ENCODE results near the gene LRRC42. TPM values are rescaled to one million over a fixed set of nuclear protein-coding genes. Genes with fewer than 3 reads are reported as not detected.

LRRC42 gene
- total RNA-seq, 1 donor from 2014 or later = 50.1 TPM

DNA sequence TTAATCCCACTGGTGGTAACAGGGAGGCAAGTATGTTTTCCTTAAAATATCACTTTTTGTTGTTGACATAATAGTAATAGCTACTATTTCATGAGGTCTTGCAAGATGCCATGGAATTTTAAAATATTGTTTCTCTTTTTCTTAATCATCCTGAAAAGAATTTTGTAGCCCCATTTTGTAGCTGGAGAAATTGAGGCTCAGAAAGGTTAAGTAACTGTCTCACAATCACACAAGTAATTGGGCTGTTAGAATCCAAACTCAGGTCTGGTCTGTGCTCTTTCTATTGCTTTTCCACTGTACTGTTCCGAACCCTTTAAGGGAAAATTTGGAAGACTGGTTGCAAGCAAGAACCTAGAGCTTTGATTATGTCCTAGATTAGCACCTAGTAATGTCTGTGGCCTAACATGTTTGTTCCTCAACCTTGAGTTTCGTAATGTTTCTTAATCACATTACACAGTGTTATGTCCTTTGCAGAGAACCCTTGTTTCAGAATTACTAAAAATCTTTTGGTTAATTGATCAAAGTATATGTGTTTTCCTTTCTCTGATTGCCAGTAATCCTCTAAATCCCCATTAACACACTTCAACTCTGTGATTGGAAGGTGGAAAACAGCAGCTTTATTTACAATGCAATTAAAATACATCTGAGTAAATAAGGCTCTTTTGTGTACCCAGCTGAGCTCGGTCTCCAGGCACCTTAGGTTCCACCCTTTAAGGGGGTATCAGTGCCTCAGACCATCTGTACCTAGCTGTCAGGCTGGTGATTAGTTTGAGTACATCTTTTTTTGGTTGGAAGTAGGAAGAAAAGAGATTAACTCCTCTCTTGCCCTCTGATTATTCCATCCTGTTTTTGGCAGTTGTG lies 10.4 kb downstream of the LRRC42 start:
- Mint-ChIP-seq H3K27me3 (no peaks in the 10 kb centered on the region), H3K27ac (peak overlapping the region; percentile 97), H3K9me3 (no peaks in the 10 kb centered on the region), H3K4me1 (ENCODE audit: unreplicated experiment) (peaks cover 14% of the 10 kb centered on the region), H3K4me3 (no peak overlapping the region), H3K36me3 (peaks cover 14% of the 10 kb centered on the region)
- TF ChIP-seq, protein P1, sequence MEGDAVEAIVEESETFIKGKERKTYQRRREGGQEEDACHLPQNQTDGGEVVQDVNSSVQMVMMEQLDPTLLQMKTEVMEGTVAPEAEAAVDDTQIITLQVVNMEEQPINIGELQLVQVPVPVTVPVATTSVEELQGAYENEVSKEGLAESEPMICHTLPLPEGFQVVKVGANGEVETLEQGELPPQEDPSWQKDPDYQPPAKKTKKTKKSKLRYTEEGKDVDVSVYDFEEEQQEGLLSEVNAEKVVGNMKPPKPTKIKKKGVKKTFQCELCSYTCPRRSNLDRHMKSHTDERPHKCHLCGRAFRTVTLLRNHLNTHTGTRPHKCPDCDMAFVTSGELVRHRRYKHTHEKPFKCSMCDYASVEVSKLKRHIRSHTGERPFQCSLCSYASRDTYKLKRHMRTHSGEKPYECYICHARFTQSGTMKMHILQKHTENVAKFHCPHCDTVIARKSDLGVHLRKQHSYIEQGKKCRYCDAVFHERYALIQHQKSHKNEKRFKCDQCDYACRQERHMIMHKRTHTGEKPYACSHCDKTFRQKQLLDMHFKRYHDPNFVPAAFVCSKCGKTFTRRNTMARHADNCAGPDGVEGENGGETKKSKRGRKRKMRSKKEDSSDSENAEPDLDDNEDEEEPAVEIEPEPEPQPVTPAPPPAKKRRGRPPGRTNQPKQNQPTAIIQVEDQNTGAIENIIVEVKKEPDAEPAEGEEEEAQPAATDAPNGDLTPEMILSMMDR (conservative IDR thresholded peaks at IDR 0.05) = no peak
- DNase-seq (ENCODE audit: extremely low spot score, unreplicated experiment) = no peak

DNA sequence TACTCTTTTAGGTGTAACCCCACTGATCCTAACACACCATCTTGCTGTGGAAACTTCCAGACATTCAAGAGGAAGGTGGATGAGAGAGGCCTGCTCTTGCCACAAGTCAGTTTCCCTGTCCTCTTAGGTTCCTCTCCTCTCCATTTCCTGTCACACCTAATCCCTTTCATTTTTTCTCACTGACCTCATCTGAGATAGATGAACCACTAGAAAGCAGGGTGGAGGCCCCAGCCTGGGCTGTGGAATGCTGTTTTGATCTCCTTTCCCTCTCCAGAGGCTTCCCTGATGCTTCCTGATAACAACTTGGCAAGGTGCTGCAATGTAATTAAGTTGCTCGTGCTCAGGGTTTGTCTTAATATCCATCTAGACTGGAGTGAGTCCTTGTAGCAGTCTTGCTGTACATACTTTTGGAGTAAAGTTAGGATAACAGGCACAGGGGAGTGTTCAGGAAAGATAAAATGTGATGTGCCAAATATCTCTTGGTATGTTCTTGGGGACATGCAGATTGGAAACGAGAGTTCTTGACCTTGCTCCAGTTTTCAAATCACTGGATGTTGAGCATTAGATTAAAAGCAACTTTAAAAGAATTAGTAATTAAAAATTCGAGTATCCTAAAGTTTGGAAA lies 11.2 kb downstream of the LRRC42 start:
- Mint-ChIP-seq H3K27me3 (no peaks in the 10 kb centered on the region), H3K36me3 (peaks cover 20% of the 10 kb centered on the region), H3K4me1 (ENCODE audit: unreplicated experiment) (peaks cover 14% of the 10 kb centered on the region), H3K27ac (peak overlapping the region; percentile 97), H3K4me3 (peak overlapping the region; percentile 62), H3K9me3 (no peaks in the 10 kb centered on the region)
- TF ChIP-seq, protein P1 (conservative IDR thresholded peaks at IDR 0.05) = no peak
- no peak for DNase-seq (ENCODE audit: extremely low spot score, unreplicated experiment)

DNA sequence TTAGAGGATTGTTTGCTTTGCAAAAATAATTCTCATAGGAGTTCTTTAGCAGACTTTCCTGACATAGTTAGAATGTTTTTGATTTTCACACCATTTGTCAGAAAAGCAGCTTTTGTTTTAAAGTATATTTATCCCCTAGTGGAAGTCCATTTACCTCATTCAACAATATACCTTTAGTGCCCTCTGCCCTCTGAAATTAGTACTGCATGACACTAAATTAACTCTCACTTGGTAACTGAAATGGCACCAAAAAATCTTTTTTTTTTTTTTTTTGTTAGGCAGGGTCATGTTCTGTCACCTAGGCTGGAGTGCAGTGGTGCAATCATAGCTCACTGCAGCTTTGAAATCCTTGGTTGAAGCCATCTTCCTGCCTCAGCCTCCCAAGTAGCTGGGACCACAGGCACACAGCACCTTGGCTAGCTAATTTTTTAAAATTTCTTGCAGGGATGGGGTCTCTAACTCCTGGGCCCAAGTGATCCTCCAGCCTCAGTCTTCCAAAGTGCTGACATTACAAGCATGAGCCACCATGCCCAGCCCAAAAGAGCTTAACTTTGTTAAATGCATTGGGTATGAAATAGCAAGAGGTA lies 13.6 kb downstream of the LRRC42 start:
- H3K4me1 Mint-ChIP-seq (ENCODE audit: unreplicated experiment) = peaks cover 11% of the 10 kb centered on the region
- H3K27me3 Mint-ChIP-seq = no peaks in the 10 kb centered on the region
- no peak overlapping the region for H3K4me3 Mint-ChIP-seq
- DNase-seq (ENCODE audit: extremely low spot score, unreplicated experiment) = no peak
- H3K9me3 Mint-ChIP-seq = no peaks in the 10 kb centered on the region
- peaks cover 27% of the 10 kb centered on the region for H3K36me3 Mint-ChIP-seq
- H3K27ac Mint-ChIP-seq = no peak overlapping the region
- TF ChIP-seq, protein P1 (conservative IDR thresholded peaks at IDR 0.05) = peak; percentile 70

DNA sequence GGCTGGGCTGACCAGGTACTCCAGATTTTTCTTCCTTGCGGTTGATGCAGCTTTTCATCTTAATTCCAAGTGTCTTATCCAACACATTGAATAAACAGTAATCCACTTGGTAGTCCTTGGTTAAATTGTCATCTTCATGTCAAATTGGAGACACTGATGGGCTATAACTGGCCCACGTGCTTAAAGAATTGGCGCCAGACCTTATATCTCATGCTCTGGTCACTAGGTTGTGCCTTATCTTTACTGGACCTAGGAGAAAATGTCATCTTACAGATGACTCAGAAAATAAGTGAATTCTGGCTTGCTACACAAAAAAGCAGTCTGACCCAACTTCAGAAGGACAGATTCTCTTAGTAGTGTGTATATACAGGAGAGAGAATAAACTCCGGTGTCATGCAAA lies 16.2 kb downstream of the LRRC42 start:
- peaks cover 2% of the 10 kb centered on the region for H3K4me1 Mint-ChIP-seq (ENCODE audit: unreplicated experiment)

DNA sequence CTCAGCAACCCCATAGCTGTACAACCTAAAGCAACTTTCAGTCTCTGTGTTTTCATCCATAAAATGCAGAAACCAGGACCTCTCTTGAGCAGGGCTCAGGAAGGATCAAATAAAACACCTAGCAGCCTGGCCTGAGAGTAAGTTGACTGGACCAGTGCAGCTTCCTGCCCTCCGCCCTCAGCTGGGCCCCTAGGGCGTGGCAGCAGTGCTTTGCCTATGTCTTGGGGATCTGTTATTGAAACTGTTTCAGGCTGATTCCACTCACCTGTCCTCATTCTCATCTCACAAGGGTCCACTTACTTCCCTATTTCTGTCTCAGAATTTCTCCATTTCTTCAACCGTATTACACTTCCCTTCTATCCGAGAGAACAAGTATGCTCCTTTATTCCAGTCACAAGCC lies 17.3 kb downstream of the LRRC42 start:
- DNase-seq (ENCODE audit: extremely low spot score, unreplicated experiment) = no peak
- H3K4me3 Mint-ChIP-seq = no peak overlapping the region
- no peaks in the 10 kb centered on the region for H3K27me3 Mint-ChIP-seq
- H3K4me1 Mint-ChIP-seq (ENCODE audit: unreplicated experiment) = no peaks in the 10 kb centered on the region
- H3K9me3 Mint-ChIP-seq = no peaks in the 10 kb centered on the region
- TF ChIP-seq, protein P1 (conservative IDR thresholded peaks at IDR 0.05) = no peak
- no peak overlapping the region for H3K27ac Mint-ChIP-seq
- H3K36me3 Mint-ChIP-seq = peaks cover 32% of the 10 kb centered on the region

More for the DNA sequence above, 16.2 kb downstream of the LRRC42 start:
- Mint-ChIP-seq H3K27me3 (no peaks in the 10 kb centered on the region), H3K4me3 (no peak overlapping the region), H3K9me3 (no peaks in the 10 kb centered on the region), H3K36me3 (peaks cover 33% of the 10 kb centered on the region), H3K27ac (no peak overlapping the region)
- TF ChIP-seq, protein P1 (conservative IDR thresholded peaks at IDR 0.05) = no peak
- no peak for DNase-seq (ENCODE audit: extremely low spot score, unreplicated experiment)
